Stimulated activated naive CD8-positive, alpha-beta T cell treated with anti-CD3 and anti-CD28 coated beads, Interleukin-15, Interleukin-2, amounts not matched to agents 100 U/mL and 50 U/mL, for 24 hours (primary cell): Measurements from ENCODE around the gene PGM5.
"Not testable (repeated sequence)": the region's sequence is repeated elsewhere in the genome, so short reads cannot be mapped to it uniquely, and the experiment has no call there.

ENCODE experiments used
- ATAC-seq: fragments of 150-1000 bp; cut with Tn5 transposase; one replicate; pipeline ENCODE4 v1.10.0; 2021
- DNase-seq: peaks from one replicate; pipeline ENCODE4 v3.0.0; 2021

The PGM5 gene

GRCh38 chr9:68375789-68376188 lies 19.4 kb downstream of the PGM5 start:
- ATAC-seq, DNase-seq: not testable (repeated sequence)

DNA sequence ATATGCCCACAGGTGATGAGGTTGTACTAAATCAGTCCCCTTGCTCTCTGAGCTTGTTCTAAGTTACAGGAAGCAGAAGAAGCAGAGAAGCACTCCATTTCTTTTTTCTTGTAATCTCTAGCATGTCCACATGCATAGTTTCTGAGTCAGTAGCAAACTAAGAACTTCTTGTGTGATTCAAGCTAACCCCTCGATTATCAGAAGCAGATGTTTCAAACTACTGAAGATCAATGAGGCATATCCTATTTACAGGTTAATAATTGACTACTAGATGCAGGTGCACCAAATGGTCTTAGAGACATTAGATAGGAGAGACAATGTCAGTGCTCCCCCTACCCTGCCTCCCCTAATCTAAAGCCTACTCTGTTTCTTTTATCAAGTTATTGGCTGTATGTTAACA lies 21.3 kb downstream of the PGM5 start:
- not testable (repeated sequence) for DNase-seq, ATAC-seq

- not testable (repeated sequence) for DNase-seq, ATAC-seq
Measured at GRCh38 chr9:68383894-68384293, 27.5 kb downstream of the PGM5 start.

DNA sequence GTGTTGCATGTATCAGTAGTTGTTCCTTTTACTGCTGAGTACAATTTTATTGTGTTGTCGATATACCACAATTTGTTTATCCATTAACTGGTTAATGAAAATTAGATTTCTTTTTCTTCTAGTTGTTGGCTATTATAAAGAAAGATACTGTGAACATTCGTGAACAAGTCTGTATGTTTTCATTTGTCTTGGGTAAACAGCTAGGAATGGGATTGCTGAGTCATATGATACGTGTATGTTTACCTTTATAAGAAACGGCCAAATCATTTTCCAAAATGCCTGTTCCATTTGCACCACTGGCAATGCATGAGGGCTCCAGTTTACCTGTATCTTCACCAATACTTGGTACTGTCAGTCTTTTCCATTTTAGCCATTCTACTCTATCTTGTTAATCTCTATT lies 33.1 kb downstream of the PGM5 start:
- not testable (repeated sequence) for DNase-seq, ATAC-seq

DNA sequence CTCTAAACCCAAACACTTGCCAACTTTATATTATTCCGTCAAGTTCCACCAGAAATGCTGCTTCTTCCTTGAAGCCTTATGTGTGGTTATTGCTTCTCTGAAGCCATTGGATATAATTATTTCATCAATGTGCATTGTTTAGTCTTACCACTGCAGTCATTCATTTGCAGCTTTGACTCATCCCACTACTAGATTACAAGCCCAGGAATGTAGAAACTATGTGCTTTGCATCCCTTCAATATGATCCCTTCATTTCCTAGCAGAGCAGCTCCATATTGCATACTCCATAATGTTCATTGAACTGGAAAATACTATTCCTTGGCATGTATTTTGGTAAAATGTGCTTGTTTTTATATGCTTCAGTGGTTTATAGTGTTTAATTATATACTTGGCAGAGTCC lies 34.3 kb downstream of the PGM5 start:
- ATAC-seq: not testable (repeated sequence)

DNA sequence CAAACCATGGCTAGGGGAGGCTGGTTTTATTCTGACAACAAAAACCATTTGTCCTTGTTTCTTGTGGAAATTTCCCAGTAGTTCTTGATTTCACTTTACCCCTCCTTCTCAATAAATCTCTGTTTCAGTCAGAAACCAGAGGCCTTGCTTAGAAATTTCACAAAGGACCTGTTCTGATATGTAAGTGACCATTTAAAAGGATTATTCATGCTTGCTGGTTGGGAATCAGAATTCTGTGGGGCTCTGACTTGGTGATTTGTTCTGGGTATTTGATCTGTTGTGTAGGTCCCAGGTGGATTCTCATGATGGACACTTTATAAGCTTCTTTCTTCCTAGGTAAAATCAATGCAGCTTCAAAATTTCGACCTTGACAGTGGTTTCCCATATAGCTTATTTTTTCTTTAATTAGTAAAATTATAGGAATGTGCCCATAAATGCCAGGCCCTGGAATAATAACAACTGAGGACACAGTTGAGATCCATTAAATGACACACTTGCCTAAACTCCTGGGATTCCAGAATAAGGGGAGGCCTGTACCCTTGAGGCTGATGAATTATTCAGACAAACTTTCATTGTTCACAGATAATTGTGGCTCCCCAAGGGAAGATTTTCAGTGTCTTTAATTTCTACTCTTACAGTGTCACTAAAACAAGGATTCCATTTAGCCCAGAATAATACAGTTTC lies 40.1 kb downstream of the PGM5 start:
- ATAC-seq, DNase-seq: not testable (repeated sequence)

More for the DNA sequence above, 34.3 kb downstream of the PGM5 start:
- DNase-seq: not testable (repeated sequence)

- ATAC-seq, DNase-seq: not testable (repeated sequence)
Measured at GRCh38 chr9:68397095-68397423, 40.6 kb downstream of the PGM5 start.

DNA sequence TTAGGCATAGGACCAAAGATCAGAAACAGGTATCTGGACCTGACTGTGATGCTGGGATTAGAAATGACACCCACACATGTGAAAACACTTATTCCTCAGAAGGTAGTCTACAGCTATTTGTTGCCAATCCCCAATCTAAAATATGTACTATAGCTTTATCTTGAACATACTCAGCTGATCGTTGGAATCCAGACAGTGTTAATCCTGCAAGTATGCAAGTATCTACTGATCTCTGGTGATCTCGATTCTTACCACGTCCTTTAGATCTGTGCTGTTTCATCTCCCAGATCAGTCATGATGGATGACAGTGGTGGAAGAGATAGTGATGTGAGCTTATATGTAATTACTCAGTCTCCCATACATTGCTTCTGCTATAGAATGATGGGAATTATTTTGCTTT lies 41.4 kb downstream of the PGM5 start:
- DNase-seq, ATAC-seq: not testable (repeated sequence)

GRCh38 chr9:68398324-68398723 lies 41.9 kb downstream of the PGM5 start:
- not testable (repeated sequence) for DNase-seq, ATAC-seq

DNA sequence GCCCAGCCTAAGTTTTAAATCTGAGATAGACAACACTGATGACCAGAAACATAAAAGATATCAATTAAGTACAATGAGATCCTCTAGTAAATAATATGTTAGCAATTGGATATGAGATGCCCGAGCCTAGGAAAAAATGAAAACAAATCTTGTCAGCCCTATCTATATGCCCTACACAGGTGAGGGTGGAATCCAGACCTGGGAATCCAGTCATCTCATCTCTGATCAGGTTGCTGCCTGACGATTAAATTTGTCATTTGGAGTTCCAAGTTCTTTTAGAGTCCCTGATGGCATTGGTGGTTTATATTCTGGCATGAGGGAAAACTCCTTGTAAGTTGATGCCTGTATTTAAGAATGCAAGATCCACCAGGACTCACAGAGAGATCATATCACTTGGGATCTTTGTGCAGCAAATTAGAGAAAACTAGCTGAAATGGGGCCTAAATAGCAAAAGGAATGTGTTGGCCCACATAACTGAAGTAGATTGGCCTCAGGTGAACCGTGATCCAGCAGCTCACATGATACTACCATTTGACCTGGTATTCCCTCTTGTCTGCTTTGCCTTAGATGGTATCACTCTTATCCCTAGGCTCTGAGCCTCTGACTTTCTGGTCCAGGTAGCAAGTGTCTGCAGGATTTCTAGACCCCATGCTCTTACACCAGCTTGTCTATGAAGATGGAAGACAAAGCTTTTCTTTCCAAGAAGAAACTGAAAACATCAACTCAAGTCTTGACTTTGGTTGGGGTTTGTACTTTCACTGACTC lies 48.2 kb downstream of the PGM5 start:
- not testable (repeated sequence) for ATAC-seq, DNase-seq

GRCh38 chr9:68411865-68412264 lies 55.5 kb downstream of the PGM5 start:
- not testable (repeated sequence) for ATAC-seq

DNA sequence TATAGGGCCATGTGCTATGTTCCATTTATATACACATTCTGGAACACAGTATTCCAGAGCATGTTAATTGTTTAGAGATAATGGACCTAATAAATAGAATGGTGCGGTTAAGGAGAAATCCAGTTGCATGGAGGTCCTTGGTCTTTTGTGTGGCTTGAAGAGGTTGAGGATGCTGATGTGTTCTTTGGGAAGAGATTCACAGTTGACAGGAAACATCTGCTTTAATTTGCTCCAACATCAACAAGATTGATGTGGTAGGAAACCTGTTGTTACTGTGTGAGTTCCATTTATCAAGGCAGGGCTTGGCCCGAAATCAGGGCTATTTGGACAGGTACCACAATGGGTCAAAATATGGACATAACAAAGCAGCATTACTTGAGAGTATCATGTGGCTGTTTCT lies 56.3 kb downstream of the PGM5 start:
- not testable (repeated sequence) for DNase-seq, ATAC-seq

More at GRCh38 chr9:68411865-68412264, 55.5 kb downstream of the PGM5 start:
- not testable (repeated sequence) for DNase-seq

DNA sequence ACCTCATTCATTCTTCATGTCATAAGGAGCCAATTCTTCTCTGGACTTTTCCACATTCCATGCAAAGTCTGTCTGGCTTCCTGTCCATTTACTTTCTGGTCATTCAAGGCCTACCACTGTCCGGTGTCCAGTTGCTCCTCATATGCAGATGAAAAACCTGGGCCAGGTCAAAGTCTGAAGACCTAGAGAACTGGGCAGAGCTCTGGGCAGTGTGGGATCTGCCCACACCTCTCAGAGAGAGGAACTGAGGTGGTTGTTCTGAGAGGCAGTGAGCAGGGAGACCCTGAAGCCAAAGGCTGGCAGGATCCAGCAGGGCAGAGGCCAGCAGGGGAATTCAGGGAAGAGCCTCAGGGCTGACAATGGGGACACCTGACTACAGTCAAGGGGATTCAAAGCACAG lies 58.7 kb downstream of the PGM5 start:
- not testable (repeated sequence) for ATAC-seq, DNase-seq

DNA sequence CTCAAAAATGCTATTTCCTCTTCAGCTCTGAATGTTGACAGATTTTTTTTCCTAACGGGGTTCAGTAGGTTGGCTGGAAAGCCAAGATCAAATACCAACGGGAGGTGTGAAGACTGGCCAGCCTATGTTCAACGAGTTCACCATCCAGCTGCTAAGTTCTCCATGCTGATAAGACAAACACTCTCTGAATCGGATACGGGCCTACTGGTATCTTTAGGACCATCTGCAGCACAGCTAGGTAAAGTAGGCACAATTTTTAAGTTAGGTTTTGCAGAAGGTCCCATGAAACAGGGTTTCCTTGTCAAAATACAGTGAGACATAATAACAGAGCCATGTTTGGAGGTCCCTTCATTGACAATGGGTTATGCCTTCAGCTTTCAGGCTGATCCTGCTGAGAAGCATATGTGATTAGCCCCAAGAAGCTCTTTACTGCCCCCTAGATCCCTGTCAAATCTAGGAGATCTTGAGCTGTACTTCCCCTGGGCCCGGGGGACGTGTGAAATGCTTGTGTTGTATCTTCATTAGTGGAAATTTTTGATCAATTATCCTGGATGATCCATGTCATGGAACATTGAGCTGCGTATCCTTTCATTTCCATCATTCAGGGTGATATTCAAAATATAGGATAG lies 60.6 kb downstream of the PGM5 start:
- DNase-seq (no peak), ATAC-seq (no peak)

GRCh38 chr9:68417762-68418161 lies 61.4 kb downstream of the PGM5 start:
- ATAC-seq (no peak), DNase-seq (no peak)

DNA sequence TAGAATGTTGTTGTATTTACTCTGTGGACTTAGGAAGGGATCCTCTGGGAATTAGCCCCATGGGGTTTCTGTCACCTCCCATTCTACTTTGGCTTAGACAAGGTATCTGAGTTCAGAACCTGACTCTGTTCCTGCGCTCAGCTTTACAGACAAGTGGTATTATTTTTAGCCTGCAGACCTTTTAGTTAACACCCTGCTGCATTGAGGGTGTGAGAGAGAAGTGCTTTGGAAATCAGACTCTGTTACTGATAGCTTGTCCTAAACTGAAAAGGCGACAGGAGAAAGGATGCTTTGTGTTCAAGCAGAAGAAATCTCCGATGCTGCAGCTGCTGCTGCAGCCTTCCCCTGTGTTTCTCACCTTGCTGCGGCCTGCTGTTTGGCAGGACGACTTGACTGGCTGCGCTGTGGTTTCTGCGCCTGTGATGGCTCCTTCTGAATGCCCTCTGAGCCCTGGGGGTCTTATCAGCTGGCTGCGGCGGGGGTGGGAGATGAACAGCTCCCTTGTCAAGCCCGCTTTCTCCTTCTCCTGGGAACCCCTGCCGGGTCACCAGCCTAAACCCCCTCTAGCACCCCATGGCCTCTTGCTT lies 61.9 kb downstream of the PGM5 start:
- ATAC-seq: no peak
- no peak for DNase-seq

DNA sequence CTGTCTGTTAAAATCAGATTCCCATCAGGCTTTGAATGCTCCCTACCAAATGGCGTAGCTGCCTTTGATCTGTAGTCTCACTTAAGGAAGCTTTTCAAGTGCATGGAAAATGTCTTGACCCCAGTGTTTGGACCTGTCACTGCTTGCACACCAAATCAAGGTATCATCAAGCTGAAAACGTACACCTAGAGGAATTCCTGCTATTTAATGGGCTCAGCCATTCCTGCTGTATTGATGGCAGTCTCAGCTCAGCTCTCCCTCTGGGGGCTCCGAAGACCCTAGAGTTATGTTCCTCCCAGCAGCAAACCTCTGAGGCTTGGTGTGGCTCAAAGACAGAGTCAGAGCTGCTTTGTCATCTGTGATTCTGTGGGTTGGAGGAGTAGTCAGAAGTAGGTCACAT lies 63.5 kb downstream of the PGM5 start:
- DNase-seq: no peak
- ATAC-seq: no peak

DNA sequence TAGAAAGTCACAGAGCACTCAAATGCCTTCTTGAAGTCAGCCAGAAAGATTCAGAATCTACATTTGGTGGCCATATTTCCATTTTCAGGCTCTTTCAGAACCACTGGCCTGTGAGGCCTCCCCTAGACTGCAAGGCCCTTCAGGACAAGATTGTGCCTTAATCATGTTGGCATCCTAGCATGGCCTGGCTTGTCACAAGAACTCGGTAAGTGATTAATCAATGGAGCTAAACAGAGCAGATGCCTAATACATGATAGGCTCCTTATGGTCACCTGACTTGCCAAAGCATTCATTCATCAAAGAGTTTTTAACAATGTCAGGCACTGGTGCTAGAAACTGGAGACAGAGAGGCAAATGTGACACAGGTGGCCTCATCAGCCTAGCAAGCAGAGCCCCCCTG lies 70.3 kb downstream of the PGM5 start:
- DNase-seq (no peak), ATAC-seq (no peak)

DNA sequence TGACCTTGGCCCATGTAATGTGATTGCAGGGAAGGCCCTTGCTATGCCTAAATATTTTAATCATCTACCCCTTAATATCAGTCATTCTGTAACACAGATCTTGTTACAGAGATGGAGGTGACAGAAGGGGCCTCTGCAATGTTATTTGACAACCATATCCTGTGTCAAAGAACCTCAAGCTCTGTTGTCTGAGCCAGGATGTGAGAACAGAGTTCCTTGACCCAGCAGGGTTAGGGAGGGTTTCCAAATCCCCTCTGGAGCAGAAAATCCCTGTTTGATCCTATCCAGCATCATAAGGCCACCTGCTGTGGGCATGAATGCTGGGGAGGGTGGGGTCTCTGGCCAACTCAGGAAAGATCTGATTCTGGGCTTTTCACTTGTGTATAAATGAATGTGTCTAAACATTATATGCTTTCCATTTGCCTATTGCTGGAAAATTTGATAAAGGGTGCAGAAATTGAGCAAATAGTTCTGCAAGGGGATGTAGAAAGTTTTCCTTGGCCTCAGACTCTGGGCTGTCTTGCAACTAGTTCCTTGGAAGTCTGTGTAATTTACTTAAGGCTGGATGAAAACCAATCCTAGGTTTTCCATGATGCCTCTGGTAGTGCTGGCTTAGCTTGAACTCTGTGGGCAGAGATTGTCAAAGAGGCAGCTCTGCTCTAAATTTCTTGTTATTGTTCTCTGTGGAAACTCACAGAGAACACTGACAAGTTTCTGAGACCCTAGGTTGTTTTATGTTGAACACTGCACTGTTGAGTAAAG lies 71.0 kb downstream of the PGM5 start:
- ATAC-seq (no peak), DNase-seq (no peak)

- DNase-seq (no peak), ATAC-seq (no peak)
Measured at GRCh38 chr9:68428481-68428880, 72.1 kb downstream of the PGM5 start.

GRCh38 chr9:68429631-68430030 lies 73.2 kb downstream of the PGM5 start:
- DNase-seq: no peak
- ATAC-seq: no peak

GRCh38 chr9:68431307-68431706 lies 74.9 kb downstream of the PGM5 start:
- ATAC-seq: no peak

More at GRCh38 chr9:68431307-68431706, 74.9 kb downstream of the PGM5 start:
- no peak for DNase-seq
